Gastroesophageal sphincter (tissue), 3 donors: ENCODE results near the gene ARHGAP22.

Experiments
- CTCF ChIP-seq, 4 experiments: fragments of 200-600 bp in 2 of 4; fragments of 450-650 bp in 2 of 4; sonication (generic) in 1 of 4; IDR thresholded peaks; one replicate each; pipeline ENCODE4 v1.5.1; 2017 to 2019; ENCODE audit warnings: antibody characterized with exemption in 4 of 4, mild to moderate bottlenecking in 2 of 4, moderate library complexity in 2 of 4
- EP300 ChIP-seq: sonication (generic); formaldehyde crosslinking; IDR thresholded peaks from one replicate; pipeline ENCODE4 v1.6.1; 2017; ENCODE audit warnings: antibody characterized with exemption, mild to moderate bottlenecking
- POLR2A ChIP-seq, 2 donors: fragments of 450-650 bp; IDR thresholded peaks; one replicate each; pipeline ENCODE4 v1.6.1; 2017; ENCODE audit warnings: antibody characterized with exemption in 2 of 2, mild to moderate bottlenecking in 2 of 2, moderate library complexity in 1 of 2
- POLR2AphosphoS5 ChIP-seq: sonication (generic); formaldehyde crosslinking; IDR thresholded peaks from one replicate; pipeline ENCODE4 v1.6.1; 2017; ENCODE audit warnings: antibody characterized with exemption

GRCh38 chr10:48557511-48558123 lies 47.3 kb downstream of the ARHGAP22 start:
- TF ChIP-seq EP300 (no peak), CTCF (IDR thresholded peaks at IDR 0.05) (no peak), POLR2A (IDR thresholded peaks at IDR 0.05) (no peak), POLR2AphosphoS5 (no peak)
